Measurements from ENCODE around the gene DBI. TPM values are rescaled to one million over a fixed set of nuclear protein-coding genes. Genes with fewer than 3 reads are reported as not detected.
"Not testable (repeated sequence)": the region's sequence is repeated elsewhere in the genome, so short reads cannot be mapped to it uniquely, and the experiment has no call there.

The DBI gene
- total and polyA plus RNA-seq, 2 of the 8 experiments (the other 6 are each of a cell fraction or from before 2014, with no cell fraction given), result 180 to 212 TPM

DNA sequence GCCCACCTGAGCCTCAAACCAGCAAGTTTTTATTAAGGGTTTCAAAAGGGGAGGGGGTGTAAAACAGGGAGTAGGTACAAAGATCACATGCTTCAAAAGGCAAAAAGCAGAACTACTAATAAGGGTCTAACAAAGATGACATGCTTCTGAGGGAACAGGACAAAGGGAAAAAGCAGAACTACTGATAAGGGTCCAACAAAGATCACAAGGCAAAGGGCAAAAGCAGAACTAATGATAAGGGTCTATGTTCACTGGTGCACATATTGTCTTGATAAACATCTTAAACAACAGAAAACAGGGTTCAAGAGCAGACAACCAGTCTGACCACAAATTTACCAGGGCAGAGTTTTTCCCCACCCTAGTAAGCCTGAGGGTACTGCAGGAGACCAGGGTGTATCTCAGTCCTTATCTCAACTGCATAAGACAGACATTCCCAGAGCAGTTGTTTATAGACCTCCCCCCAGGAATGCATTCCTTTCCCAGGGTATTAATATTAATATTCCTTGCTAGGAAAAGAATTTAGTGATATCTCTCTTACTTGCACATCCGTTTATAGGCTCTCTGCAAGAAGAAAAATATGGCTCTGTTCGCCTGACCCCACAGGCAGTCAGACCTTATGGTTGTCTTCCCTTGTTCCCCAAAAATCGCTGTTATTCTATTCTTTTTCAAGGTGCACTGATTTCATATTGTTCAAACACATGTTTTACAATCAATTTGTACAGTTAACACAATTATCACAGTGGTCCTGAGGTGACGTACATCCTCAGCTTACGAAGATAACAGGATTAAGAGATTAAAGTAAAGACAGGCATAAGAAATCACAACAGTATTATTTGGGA lies 7.3 kb downstream of the DBI start:
- H3K4me2 ChIP-seq (ENCODE audit: insufficient read depth in 1 of 2, low read depth in 2 of 2, low read length in 2 of 2); H2BK15ac ChIP-seq (ENCODE audit: low read length); H3K9me3 ChIP-seq (ENCODE audit: insufficient read depth in 2 of 2, low read depth in 1 of 2, low read length in 1 of 2); H2AFZ ChIP-seq (ENCODE audit: low read length); H3K4me3 ChIP-seq (ENCODE audit: extremely low read depth in 1 of 4, insufficient read depth in 2 of 4, low read depth in 3 of 4, low read length in 4 of 4); H3K56ac ChIP-seq (replicated peaks; ENCODE audit: insufficient read length, low read depth, low read length); H3K4ac ChIP-seq (replicated peaks; ENCODE audit: insufficient read length, low read depth, low read length); H2BK20ac ChIP-seq (ENCODE audit: low read length); FAIRE-seq; CTCF ChIA-PET (ENCODE audit: partially characterized antibody); H3K79me1 ChIP-seq (ENCODE audit: low read depth, low read length); H3K23ac ChIP-seq (ENCODE audit: insufficient read length); H4K91ac ChIP-seq (replicated peaks; ENCODE audit: insufficient read length, low read length); H4K8ac ChIP-seq (ENCODE audit: extremely low read depth, insufficient read depth, low read length); H2BK120ac ChIP-seq (replicated peaks; ENCODE audit: low read depth, low read length); H3K79me2 ChIP-seq (ENCODE audit: control insufficient read depth in 1 of 2, insufficient read depth in 2 of 2, low read length in 2 of 2); H2BK5ac ChIP-seq (ENCODE audit: low read depth, low read length); H4K20me1 ChIP-seq (replicated peaks in 1 of 2; ENCODE audit: control insufficient read depth in 1 of 2, insufficient read depth in 2 of 2, low read length in 2 of 2); H4K5ac ChIP-seq (ENCODE audit: insufficient read length, low read depth, low read length); H3K18ac ChIP-seq (ENCODE audit: extremely low read depth, low read length); H3K27me3 ChIP-seq (replicated peaks in 1 of 4; ENCODE audit: control insufficient read depth in 3 of 4, extremely low read depth in 1 of 4, insufficient read depth in 3 of 4, low read length in 3 of 4); H2AK5ac ChIP-seq (ENCODE audit: low read depth, low read length); H3K23me2 ChIP-seq (ENCODE audit: low read depth, low read length); H3K14ac ChIP-seq (ENCODE audit: insufficient read length); H3K4me1 ChIP-seq (replicated peaks in 1 of 4; ENCODE audit: control insufficient read depth in 3 of 4, insufficient read depth in 4 of 4, low read length in 3 of 4); H2BK12ac ChIP-seq (ENCODE audit: low read depth, low read length); DNase-seq (ENCODE audit: low read depth in 1 of 2, low spot score in 2 of 2); H3K27ac ChIP-seq (ENCODE audit: low read depth, low read length); H3K9ac ChIP-seq (replicated peaks in 1 of 4; ENCODE audit: extremely low read depth in 1 of 4, low read depth in 3 of 4, low read length in 3 of 4); POLR2A ChIA-PET (ENCODE audit: partially characterized antibody): not testable (repeated sequence)
- H3K36me3 ChIP-seq (ENCODE audit: control insufficient read depth in 2 of 4, insufficient read depth in 4 of 4, low read length in 3 of 4), result peaks cover 26 to 42% (median 40%) of the 10 kb centered on the region in 4 experiments
- WGBS, 2 experiments (ENCODE audit: extremely low coverage in 1 of 2, insufficient coverage in 1 of 2, insufficient read length in 1 of 2, insufficient replicate concordance in 2 of 2, low coverage in 1 of 2, low lambda C conversion rate in 2 of 2, missing lambda C conversion rate in 1 of 2), result 99% methylated on average over 5 of the region's 5 CpGs; no CpG with 5 or more reads in 1 of the 2 experiments

DNA sequence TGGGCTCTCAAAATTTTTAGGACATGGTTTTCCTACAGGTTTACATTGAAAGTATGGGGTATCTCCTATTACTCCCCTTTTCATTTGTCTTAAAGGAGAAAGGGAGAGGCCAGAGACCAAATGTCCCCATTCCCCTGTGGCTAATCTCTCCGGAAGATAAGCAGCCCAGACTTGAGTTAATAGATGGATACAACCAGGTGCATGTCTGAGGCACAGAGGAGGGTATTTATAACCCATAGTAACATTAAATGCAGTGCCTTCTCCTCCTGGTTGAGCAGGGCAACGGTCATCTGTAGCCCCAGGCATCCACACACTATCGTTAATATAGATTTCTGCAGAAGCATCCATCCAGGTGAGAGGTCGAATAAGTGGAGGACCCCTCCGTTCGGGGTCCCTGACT lies 9.6 kb downstream of the DBI start:
- 96% methylated on average over 6 of the region's 6 CpGs; no CpG with 5 or more reads in 1 of the 2 experiments for WGBS, 2 experiments (ENCODE audit: extremely low coverage in 1 of 2, insufficient coverage in 1 of 2, insufficient read length in 1 of 2, insufficient replicate concordance in 2 of 2, low coverage in 1 of 2, low lambda C conversion rate in 2 of 2, missing lambda C conversion rate in 1 of 2)
- H4K5ac ChIP-seq (ENCODE audit: insufficient read length, low read depth, low read length); H3K79me1 ChIP-seq (ENCODE audit: low read depth, low read length); CTCF ChIA-PET (ENCODE audit: partially characterized antibody); H3K4me2 ChIP-seq (ENCODE audit: insufficient read depth in 1 of 2, low read depth in 2 of 2, low read length in 2 of 2); H3K4me3 ChIP-seq (ENCODE audit: extremely low read depth in 1 of 4, insufficient read depth in 2 of 4, low read depth in 3 of 4, low read length in 4 of 4); H4K8ac ChIP-seq (ENCODE audit: extremely low read depth, insufficient read depth, low read length); H3K27ac ChIP-seq (ENCODE audit: low read depth, low read length); H2AFZ ChIP-seq (ENCODE audit: low read length); H3K4ac ChIP-seq (replicated peaks; ENCODE audit: insufficient read length, low read depth, low read length); H2BK120ac ChIP-seq (replicated peaks; ENCODE audit: low read depth, low read length); H4K91ac ChIP-seq (replicated peaks; ENCODE audit: insufficient read length, low read length); H3K27me3 ChIP-seq (replicated peaks in 1 of 4; ENCODE audit: control insufficient read depth in 3 of 4, extremely low read depth in 1 of 4, insufficient read depth in 3 of 4, low read length in 3 of 4); H3K56ac ChIP-seq (replicated peaks; ENCODE audit: insufficient read length, low read depth, low read length); H3K18ac ChIP-seq (ENCODE audit: extremely low read depth, low read length); H3K79me2 ChIP-seq (ENCODE audit: control insufficient read depth in 1 of 2, insufficient read depth in 2 of 2, low read length in 2 of 2); H3K14ac ChIP-seq (ENCODE audit: insufficient read length); H2BK20ac ChIP-seq (ENCODE audit: low read length); H4K20me1 ChIP-seq (replicated peaks in 1 of 2; ENCODE audit: control insufficient read depth in 1 of 2, insufficient read depth in 2 of 2, low read length in 2 of 2); DNase-seq (ENCODE audit: low read depth in 1 of 2, low spot score in 2 of 2); H3K23ac ChIP-seq (ENCODE audit: insufficient read length); H2AK5ac ChIP-seq (ENCODE audit: low read depth, low read length); H2BK12ac ChIP-seq (ENCODE audit: low read depth, low read length); H3K9me3 ChIP-seq (ENCODE audit: insufficient read depth in 2 of 2, low read depth in 1 of 2, low read length in 1 of 2); H3K23me2 ChIP-seq (ENCODE audit: low read depth, low read length); H3K9ac ChIP-seq (replicated peaks in 1 of 4; ENCODE audit: extremely low read depth in 1 of 4, low read depth in 3 of 4, low read length in 3 of 4); H2BK5ac ChIP-seq (ENCODE audit: low read depth, low read length); FAIRE-seq; H3K4me1 ChIP-seq (replicated peaks in 1 of 4; ENCODE audit: control insufficient read depth in 3 of 4, insufficient read depth in 4 of 4, low read length in 3 of 4); H2BK15ac ChIP-seq (ENCODE audit: low read length): not testable (repeated sequence)
- POLR2A ChIA-PET (ENCODE audit: partially characterized antibody), result interaction anchor here (1.2 kb wide), 1 partner anchor 9 kb away, joined by 3 read pairs; no protein-coding TSS in a partner anchor
- peaks cover 14 to 22% (median 21%) of the 10 kb centered on the region in 4 experiments for H3K36me3 ChIP-seq (ENCODE audit: control insufficient read depth in 2 of 4, insufficient read depth in 4 of 4, low read length in 3 of 4)
